GM18858 (cell line): ENCODE data around the gene MED23.

Experiments
- ATAC-seq: cut with Tn5 transposase; IDR thresholded peaks from one replicate; pipeline ENCODE4 v1.9.1; 2021; ENCODE audit not compliant: unreplicated experiment

MED23 gene

GRCh38 chr6:131627724-131628682 lies at the start of gene MED23:
Gene MED23 (minus strand): TSS chr6:131628242. CDS start chr6:131628049, 193 bp downstream.
- peak; percentile 92 for ATAC-seq

- no peak for ATAC-seq
Measured at GRCh38 chr6:131673184-131673583, 45.1 kb upstream of the MED23 start.

- no peak for ATAC-seq
Measured at GRCh38 chr6:131669891-131670290, 41.8 kb upstream of the MED23 start.

- ATAC-seq, result no peak
Measured at GRCh38 chr6:131663578-131664165, 35.6 kb upstream of the MED23 start.

- no peak for ATAC-seq
Measured at GRCh38 chr6:131660195-131660594, 32.2 kb upstream of the MED23 start.

GRCh38 chr6:131658287-131658686 lies 30.2 kb upstream of the MED23 start:
- ATAC-seq, result no peak

GRCh38 chr6:131657630-131658111 lies 29.6 kb upstream of the MED23 start:
- ATAC-seq, result no peak

- no peak for ATAC-seq
Measured at GRCh38 chr6:131657222-131657621, 29.2 kb upstream of the MED23 start.

GRCh38 chr6:131656667-131657066 lies 28.6 kb upstream of the MED23 start:
- ATAC-seq, result no peak

- no peak for ATAC-seq
Measured at GRCh38 chr6:131655951-131656350, 27.9 kb upstream of the MED23 start.

- ATAC-seq, result no peak
Measured at GRCh38 chr6:131655387-131655786, 27.3 kb upstream of the MED23 start.

GRCh38 chr6:131654326-131654725 lies 26.3 kb upstream of the MED23 start:
- ATAC-seq, result no peak

- ATAC-seq, result no peak
Measured at GRCh38 chr6:131652472-131652871, 24.4 kb upstream of the MED23 start.

GRCh38 chr6:131651782-131652181 lies 23.7 kb upstream of the MED23 start:
- no peak for ATAC-seq

- no peak for ATAC-seq
Measured at GRCh38 chr6:131646249-131646670, 18.2 kb upstream of the MED23 start.

- no peak for ATAC-seq
Measured at GRCh38 chr6:131645846-131646245, 17.8 kb upstream of the MED23 start.

- ATAC-seq, result no peak
Measured at GRCh38 chr6:131644921-131645320, 16.9 kb upstream of the MED23 start.

GRCh38 chr6:131643855-131644460 lies 15.9 kb upstream of the MED23 start:
- no peak for ATAC-seq

GRCh38 chr6:131642987-131643611 lies 15.1 kb upstream of the MED23 start:
- no peak for ATAC-seq

- ATAC-seq, result no peak
Measured at GRCh38 chr6:131642565-131642964, 14.5 kb upstream of the MED23 start.

- no peak for ATAC-seq
Measured at GRCh38 chr6:131641554-131641953, 13.5 kb upstream of the MED23 start.
